LNCaP clone FGC (cell line): Measurements from ENCODE around the gene ZFP90.

Experiments
- DNase-seq: peaks from one replicate; pipeline ENCODE4 v3.0.0-alpha.2; 2011; ENCODE audit warnings: low read depth
- H3K4me3 ChIP-seq: 2 replicates; pipeline ENCODE4 v1.5.1; 2011; ENCODE audit warnings: mild to moderate bottlenecking, low read depth, low read length, control low read depth
- TF ChIP-seq, protein P1 (sequence below): IDR thresholded peaks from 2 replicates; pipeline ENCODE4 v1.5.1; 2012; ENCODE audit warnings: mild to moderate bottlenecking; ENCODE audit not compliant: control insufficient read depth, insufficient read depth; ENCODE audit errors: extremely low read depth

Gene ZFP90

DNA sequence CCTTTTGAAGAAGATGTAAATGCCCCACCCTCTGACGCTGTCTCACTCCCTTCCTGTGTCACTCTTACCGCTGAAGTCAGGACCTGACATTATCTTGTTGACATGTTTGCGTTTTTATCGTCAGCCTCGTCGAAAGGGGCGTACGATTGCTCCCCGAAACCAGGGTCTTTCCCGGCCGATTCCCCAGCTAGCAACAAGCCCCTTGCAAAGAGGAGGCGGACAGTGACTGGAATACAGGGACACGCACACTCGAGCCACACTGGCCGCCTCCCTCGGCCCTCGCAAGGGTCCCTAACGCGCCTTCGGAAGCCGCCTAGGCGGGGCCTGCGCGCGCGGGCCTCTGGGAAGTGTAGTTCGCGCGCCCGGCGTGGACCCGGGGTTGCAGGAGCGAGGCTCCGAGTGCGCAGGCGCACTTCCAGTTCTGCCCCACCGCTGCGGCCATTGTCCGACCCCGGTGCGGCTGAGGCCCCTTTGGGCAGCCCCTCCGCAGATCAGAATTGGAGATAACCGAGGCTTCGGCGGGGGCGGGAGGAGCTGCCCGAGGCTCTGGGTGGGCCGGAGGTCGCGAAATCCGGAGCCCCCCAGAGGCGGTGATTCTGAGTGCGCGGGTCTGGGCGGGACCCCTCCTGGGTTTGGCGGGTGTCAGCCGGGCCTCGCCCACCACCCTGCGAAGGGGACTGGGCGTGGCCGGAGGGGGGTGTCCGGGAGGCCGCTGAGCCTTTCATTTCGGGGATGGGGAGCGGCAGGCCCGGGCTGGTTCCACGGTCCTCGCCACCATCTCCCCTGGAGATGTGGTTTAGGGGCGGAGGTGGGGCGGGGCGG lies at the start of gene ZFP90:
ZFP90 (plus strand) TSS at position 412 of the 822 bp plus-strand sequence. CDS start 502 bp downstream, outside the sequence.
- TF ChIP-seq, protein P1, sequence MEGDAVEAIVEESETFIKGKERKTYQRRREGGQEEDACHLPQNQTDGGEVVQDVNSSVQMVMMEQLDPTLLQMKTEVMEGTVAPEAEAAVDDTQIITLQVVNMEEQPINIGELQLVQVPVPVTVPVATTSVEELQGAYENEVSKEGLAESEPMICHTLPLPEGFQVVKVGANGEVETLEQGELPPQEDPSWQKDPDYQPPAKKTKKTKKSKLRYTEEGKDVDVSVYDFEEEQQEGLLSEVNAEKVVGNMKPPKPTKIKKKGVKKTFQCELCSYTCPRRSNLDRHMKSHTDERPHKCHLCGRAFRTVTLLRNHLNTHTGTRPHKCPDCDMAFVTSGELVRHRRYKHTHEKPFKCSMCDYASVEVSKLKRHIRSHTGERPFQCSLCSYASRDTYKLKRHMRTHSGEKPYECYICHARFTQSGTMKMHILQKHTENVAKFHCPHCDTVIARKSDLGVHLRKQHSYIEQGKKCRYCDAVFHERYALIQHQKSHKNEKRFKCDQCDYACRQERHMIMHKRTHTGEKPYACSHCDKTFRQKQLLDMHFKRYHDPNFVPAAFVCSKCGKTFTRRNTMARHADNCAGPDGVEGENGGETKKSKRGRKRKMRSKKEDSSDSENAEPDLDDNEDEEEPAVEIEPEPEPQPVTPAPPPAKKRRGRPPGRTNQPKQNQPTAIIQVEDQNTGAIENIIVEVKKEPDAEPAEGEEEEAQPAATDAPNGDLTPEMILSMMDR, result no peak
- peak within 1 kb of the TSS; percentile 82 for H3K4me3 ChIP-seq
- peak; percentile 19 for DNase-seq

DNA sequence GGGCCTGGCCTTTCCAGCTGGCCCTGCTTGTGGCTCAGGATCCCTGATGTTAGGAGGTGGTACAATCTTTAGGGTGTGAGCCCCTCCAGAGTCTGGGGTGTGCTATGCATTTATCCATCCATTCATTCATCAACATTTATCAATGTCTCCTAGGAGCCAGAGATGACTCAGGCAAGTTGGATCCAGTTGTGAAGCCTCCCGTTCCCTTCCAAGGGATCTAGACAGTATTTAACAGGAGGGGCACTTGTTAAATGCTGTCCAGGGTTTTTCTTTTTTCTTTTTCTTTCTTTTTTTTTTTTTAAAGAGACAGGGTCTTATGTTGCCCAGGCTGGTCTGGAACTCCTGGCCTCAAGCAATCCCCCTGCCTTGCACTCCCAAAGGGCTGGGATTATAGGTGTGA lies 48.7 kb upstream of the ZFP90 start:
- H3K4me3 ChIP-seq, result no peak overlapping the region
- TF ChIP-seq, protein P1, result no peak
- DNase-seq, result no peak

DNA sequence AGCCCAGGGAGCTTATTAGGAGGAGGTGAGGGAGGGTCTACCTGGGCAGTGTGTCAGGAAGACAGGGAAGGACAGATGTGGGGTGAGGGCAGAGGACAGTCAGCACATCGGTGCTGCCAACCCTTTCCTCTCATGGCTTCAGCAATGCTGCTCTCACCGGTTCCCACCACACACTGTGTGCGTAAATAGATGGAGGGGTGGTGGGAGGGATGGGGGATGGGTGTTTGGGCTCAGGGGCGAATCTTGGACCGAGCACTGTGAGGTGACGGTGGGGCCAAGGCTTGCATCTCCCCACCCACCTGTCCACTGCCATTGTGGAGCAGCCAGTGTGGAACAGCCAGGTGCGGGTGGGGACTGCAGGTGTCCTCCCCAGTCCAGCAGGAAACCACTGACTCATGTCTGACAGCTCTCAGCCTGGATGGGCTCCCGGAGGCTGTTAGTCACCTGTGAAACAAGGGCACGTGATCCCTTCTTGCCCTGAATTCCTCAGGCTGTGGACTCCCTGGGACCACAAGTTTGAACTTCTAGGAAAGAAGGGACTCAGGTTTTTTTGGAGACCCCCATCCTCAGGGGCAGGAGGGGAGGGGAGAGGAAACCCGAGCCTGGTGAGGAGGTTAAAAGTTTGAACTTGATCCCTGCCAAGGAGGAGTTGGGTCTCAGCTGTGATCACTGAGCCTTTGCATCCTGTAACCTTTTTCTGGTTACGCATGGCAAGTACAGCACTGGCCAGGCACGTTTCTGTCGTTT lies 48.1 kb upstream of the ZFP90 start:
- peak; percentile 33 for DNase-seq
- no peak overlapping the region for H3K4me3 ChIP-seq
- TF ChIP-seq, protein P1, result no peak

DNA sequence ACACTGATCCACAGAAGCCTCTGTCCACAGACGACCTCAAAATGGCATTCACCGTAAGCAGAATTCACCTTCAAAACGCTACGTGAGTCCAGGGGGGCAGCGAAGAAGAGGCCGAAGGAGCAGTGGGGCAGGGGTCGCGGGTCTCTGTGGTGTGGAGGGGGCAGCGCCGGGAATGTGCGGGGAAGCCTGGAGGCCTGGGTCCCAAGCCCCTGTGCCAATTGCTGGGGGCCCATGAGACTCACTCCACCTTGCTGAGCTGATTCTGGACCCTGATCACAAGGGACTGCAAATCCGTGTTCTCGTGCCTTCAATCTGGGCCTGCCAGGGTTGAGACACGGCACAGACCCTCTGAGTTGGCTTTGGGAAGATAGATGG lies 47.5 kb upstream of the ZFP90 start:
- TF ChIP-seq, protein P1, result no peak
- DNase-seq, result no peak
- no peak overlapping the region for H3K4me3 ChIP-seq

DNA sequence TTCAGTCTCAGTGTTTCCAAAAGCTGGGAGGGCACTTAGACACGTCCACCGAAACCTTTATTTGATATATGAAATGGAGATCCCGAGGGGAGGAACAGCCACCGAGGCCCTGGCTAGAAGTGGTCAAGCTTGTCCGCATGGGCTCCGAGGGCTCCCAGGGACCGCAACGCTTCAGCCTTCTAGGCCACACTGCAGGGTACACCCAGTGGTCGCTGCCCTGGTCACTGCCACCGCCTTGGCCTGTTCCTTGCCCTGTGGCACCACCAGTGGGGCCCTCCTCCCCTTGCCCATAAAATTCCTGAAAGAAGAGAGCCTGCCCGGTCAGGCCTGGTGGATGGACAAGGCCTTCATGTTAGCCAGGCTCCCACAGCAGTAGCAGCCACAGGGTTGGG lies 46.9 kb upstream of the ZFP90 start:
- H3K4me3 ChIP-seq, result no peak overlapping the region
- TF ChIP-seq, protein P1, result no peak
- no peak for DNase-seq

DNA sequence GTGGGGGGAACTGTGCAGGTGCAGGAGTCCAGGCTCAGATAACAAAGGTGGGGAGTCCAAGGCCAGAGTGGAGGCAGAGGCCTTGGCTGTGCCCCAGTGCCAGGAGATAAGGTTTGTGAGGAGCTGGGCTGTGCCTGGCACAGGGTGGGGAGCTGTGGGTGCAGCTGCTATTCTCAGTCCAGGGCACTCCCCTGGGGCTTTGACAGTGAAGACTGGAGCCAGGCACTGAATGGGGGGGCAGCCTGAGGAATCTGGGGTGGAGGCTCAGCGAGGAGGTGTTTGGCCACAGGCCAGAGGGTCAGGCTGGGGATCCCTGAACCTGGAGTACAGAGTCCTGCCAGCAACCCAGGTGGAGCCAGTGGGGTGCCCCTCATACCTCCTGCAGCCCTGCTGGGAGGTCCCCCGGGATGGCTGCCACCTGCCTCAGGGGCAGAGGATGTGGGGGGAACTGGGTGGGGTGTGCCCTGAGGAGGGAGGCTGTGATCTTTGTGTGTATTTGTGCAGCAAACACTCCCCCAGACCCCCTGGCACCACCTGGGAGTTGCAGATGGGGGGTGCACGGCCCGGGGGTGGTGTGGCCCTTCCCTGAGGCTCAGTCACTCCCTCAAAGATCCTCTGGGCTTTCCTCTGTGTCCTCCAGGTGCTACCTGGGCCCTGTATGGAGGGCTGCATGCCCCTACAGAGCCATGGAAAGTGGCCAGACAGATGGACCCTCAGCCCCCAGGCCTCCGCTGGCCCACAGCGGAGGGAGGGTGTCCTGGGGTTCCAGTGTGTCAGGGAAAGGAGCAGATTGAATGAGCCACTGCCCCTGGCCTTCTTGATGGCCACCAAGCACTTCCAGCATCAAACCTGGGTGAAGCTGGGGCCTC lies 46.3 kb upstream of the ZFP90 start:
- TF ChIP-seq, protein P1, result no peak
- no peak for DNase-seq
- no peak overlapping the region for H3K4me3 ChIP-seq
